ENCODE measurements around the gene VWA5B1. TPM values are rescaled to one million over a fixed set of nuclear protein-coding genes. Genes with fewer than 3 reads are reported as not detected.

VWA5B1 gene
- total RNA-seq, 1 donor from 2014 or later: 0.10 TPM

DNA sequence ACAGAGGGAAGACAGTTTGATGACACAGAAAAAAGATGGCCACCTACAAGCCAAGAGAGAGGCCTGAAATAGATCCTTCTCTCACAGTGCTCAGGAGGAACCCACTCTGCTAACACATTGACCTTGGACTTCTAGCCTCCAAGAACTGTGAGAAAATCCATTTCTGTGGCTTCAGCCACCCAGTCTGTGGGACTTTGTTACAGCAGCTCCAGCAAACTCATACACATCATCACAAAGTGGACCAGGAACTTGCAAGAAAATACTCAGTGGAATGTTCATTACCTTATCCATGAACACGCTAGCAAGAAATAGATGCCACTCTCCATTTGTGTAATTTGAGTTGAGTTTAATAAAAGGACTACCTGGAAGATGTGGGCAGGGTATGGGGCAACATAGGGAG lies 38.1 kb upstream of the VWA5B1 start:
- TF ChIP-seq, protein P1, sequence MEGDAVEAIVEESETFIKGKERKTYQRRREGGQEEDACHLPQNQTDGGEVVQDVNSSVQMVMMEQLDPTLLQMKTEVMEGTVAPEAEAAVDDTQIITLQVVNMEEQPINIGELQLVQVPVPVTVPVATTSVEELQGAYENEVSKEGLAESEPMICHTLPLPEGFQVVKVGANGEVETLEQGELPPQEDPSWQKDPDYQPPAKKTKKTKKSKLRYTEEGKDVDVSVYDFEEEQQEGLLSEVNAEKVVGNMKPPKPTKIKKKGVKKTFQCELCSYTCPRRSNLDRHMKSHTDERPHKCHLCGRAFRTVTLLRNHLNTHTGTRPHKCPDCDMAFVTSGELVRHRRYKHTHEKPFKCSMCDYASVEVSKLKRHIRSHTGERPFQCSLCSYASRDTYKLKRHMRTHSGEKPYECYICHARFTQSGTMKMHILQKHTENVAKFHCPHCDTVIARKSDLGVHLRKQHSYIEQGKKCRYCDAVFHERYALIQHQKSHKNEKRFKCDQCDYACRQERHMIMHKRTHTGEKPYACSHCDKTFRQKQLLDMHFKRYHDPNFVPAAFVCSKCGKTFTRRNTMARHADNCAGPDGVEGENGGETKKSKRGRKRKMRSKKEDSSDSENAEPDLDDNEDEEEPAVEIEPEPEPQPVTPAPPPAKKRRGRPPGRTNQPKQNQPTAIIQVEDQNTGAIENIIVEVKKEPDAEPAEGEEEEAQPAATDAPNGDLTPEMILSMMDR (IDR thresholded peaks at IDR 0.05; ENCODE audit: partially characterized antibody, unreplicated experiment): no peak

DNA sequence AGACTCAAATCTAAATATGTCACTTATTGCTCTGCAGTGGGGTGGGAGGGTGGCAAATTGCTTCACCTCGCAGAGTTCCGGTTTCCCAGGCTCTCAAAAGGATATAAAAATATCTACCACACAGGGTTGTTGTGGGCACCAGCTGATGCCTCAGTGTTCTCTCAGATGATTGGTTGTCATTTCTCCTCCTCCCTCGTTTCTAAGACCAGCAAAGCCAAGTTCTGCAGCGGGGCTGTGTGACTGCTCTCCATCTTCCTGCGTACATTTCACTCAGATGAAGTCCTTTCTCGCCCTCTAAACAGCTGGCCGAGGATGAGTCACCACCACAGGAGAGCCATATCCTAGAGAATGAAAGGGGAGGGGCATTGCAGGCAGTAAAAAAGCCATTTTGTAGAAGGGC lies 35.0 kb upstream of the VWA5B1 start:
- Mint-ChIP-seq H3K4me3 (ENCODE audit: unreplicated experiment) (no peak overlapping the region), H3K27ac (ENCODE audit: unreplicated experiment) (no peak overlapping the region), H3K4me1 (ENCODE audit: low read depth, unreplicated experiment) (peaks cover 3% of the 10 kb centered on the region), H3K36me3 (ENCODE audit: unreplicated experiment) (no peaks in the 10 kb centered on the region), H3K9me3 (ENCODE audit: unreplicated experiment) (no peaks in the 10 kb centered on the region), H3K27me3 (ENCODE audit: unreplicated experiment) (peaks cover 11% of the 10 kb centered on the region)
- no peak for DNase-seq
- TF ChIP-seq, protein P1 (IDR thresholded peaks at IDR 0.05; ENCODE audit: partially characterized antibody, unreplicated experiment): no peak

More for the DNA sequence above, 38.1 kb upstream of the VWA5B1 start:
- no peaks in the 10 kb centered on the region for H3K36me3 Mint-ChIP-seq (ENCODE audit: unreplicated experiment)
- DNase-seq: no peak
- peaks cover 8% of the 10 kb centered on the region for H3K27me3 Mint-ChIP-seq (ENCODE audit: unreplicated experiment)
- peaks cover 3% of the 10 kb centered on the region for H3K9me3 Mint-ChIP-seq (ENCODE audit: unreplicated experiment)
- H3K4me1 Mint-ChIP-seq (ENCODE audit: low read depth, unreplicated experiment): peaks cover 7% of the 10 kb centered on the region
- H3K4me3 Mint-ChIP-seq (ENCODE audit: unreplicated experiment): no peak overlapping the region
- H3K27ac Mint-ChIP-seq (ENCODE audit: unreplicated experiment): no peak overlapping the region

DNA sequence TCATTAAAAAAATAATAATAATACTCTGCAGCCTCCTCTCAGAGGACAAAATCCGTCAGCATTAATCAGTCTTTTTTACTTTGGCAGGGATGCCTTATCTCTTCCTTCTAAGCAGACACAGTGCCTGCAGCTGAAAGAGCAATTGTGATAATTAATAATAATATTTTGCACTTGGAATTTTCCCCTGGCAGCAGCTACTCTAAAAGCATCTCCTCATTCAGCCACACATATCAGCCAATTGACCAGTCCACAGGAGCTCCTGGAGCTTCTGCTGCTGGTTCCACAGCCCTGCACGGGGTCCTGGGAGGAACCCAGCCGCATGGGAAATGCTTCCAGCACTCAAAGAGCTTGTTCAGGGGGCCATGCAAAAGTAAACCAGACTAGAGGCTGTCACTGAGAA lies 31.0 kb upstream of the VWA5B1 start:
- H3K4me3 Mint-ChIP-seq (ENCODE audit: unreplicated experiment): no peak overlapping the region
- DNase-seq: no peak
- peaks cover 11% of the 10 kb centered on the region for H3K27me3 Mint-ChIP-seq (ENCODE audit: unreplicated experiment)
- no peaks in the 10 kb centered on the region for H3K4me1 Mint-ChIP-seq (ENCODE audit: low read depth, unreplicated experiment)
- H3K9me3 Mint-ChIP-seq (ENCODE audit: unreplicated experiment): no peaks in the 10 kb centered on the region
- TF ChIP-seq, protein P1 (IDR thresholded peaks at IDR 0.05; ENCODE audit: partially characterized antibody, unreplicated experiment): no peak
- H3K27ac Mint-ChIP-seq (ENCODE audit: unreplicated experiment): no peak overlapping the region
- H3K36me3 Mint-ChIP-seq (ENCODE audit: unreplicated experiment): no peaks in the 10 kb centered on the region

DNA sequence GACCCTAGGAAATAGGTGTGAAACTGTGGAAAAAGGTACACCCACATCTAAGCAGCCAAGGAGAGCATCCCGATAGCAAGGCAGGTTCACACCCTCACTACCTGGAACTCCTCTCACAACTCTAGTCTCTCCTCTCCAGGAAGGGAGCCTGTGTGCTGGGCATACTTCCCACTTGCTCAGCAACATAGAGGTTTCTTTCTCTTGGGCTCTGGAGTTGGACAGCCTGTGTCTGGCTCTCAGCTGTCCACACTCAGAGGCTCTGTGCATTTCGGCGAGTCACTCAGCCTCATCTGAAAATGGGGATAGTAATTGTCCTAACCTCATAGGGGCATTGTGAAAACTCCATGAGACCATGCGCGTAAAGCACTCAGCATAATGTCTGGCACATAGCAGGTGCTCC lies 29.6 kb upstream of the VWA5B1 start:
- Mint-ChIP-seq H3K4me3 (ENCODE audit: unreplicated experiment) (no peak overlapping the region), H3K4me1 (ENCODE audit: low read depth, unreplicated experiment) (peaks cover 3% of the 10 kb centered on the region), H3K36me3 (ENCODE audit: unreplicated experiment) (no peaks in the 10 kb centered on the region), H3K9me3 (ENCODE audit: unreplicated experiment) (no peaks in the 10 kb centered on the region), H3K27me3 (ENCODE audit: unreplicated experiment) (peaks cover 11% of the 10 kb centered on the region), H3K27ac (ENCODE audit: unreplicated experiment) (no peak overlapping the region)
- no peak for DNase-seq
- TF ChIP-seq, protein P1 (IDR thresholded peaks at IDR 0.05; ENCODE audit: partially characterized antibody, unreplicated experiment): no peak

DNA sequence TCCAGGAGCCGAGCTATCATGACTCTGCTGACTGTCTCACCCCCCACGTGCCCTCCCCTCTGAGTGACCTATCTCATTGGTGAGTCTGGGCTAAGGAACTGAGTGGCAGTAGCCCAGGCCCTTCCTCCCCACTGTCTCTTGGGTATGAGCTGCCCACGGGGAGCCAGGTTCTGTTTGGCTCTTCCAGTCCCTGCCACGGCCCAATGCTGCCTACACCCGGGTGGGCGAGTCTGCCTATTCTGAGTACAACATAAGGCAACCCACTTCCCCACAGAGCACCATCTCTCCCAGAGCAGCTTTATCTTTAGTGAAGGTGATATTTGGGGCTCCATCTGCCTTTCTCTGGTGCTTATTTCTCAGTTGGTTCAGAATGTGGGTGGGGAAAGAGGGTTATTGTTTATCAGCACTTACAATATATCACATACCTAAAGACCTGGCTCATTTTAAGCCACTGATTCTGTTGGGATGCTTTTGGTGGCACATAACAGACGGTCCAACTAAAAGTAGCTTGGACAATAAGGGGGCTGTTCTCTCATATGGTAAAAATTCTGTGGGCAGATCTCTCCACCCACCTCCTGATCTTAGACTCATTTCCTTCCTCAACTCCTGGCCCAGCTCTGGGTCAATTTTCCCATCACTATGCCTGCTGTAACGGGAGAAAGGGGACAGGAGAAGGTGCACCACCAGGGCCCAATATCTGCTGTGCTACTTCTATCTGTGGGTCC lies 27.7 kb upstream of the VWA5B1 start:
- no peak overlapping the region for H3K4me3 Mint-ChIP-seq (ENCODE audit: unreplicated experiment)
- no peaks in the 10 kb centered on the region for H3K36me3 Mint-ChIP-seq (ENCODE audit: unreplicated experiment)
- H3K9me3 Mint-ChIP-seq (ENCODE audit: unreplicated experiment): no peaks in the 10 kb centered on the region
- no peak for DNase-seq
- H3K27me3 Mint-ChIP-seq (ENCODE audit: unreplicated experiment): peaks cover 5% of the 10 kb centered on the region
- TF ChIP-seq, protein P1 (IDR thresholded peaks at IDR 0.05; ENCODE audit: partially characterized antibody, unreplicated experiment): no peak
- no peak overlapping the region for H3K27ac Mint-ChIP-seq (ENCODE audit: unreplicated experiment)
- peaks cover 6% of the 10 kb centered on the region for H3K4me1 Mint-ChIP-seq (ENCODE audit: low read depth, unreplicated experiment)
